SJCRH30 (cell line): ENCODE results near the gene PRKCA. TPM values are rescaled to one million over a fixed set of nuclear protein-coding genes. Genes with fewer than 3 reads are reported as not detected.

Experiments used
- DNase-seq, 2 experiments: peaks; one replicate each; pipeline ENCODE4 v3.0.0-alpha.2; 2015 to 2020
- H3K27ac ChIP-seq: fragments of 250-450 bp; sonication (Bioruptor Pico); 2 replicates; pipeline ENCODE4 v1.5.1; 2020; ENCODE audit warnings: mild to moderate bottlenecking, moderate library complexity
- H3K27me3 ChIP-seq: fragments of 250-450 bp; sonication (Bioruptor Pico); 2 replicates; pipeline ENCODE4 v1.5.1; 2020; ENCODE audit warnings: mild to moderate bottlenecking, moderate library complexity
- H3K36me3 ChIP-seq: fragments of 250-450 bp; sonication (Bioruptor Pico); 2 replicates; pipeline ENCODE4 v1.5.1; 2020; ENCODE audit warnings: mild to moderate bottlenecking, moderate library complexity
- H3K4me1 ChIP-seq: fragments of 250-450 bp; sonication (Bioruptor Pico); 2 replicates; pipeline ENCODE4 v1.5.1; 2020; ENCODE audit warnings: mild to moderate bottlenecking, moderate library complexity
- H3K4me3 ChIP-seq: fragments of 250-450 bp; sonication (Bioruptor Pico); 2 replicates; pipeline ENCODE4 v1.5.1; 2020; ENCODE audit warnings: mild to moderate bottlenecking, moderate library complexity
- H3K9me3 ChIP-seq: fragments of 250-450 bp; sonication (Bioruptor Pico); replicated peaks from 2 replicates; pipeline ENCODE4 v1.5.1; 2020; ENCODE audit warnings: mild to moderate bottlenecking, moderate library complexity
- total RNA-seq: library from RNA; depleted of rRNA; stranded (reverse); fragments of >200 nt; shearing (Covaris generic); gene quantifications from 2 replicates; pipeline ENCODE4 v1.2.3, GENCODE V29; 2014

PRKCA gene
- total RNA-seq, 1 experiment from 2014 or later = 24.7 TPM

- Histone ChIP-seq H3K27me3 (no peaks in the 10 kb centered on the region), H3K9me3 (no peaks in the 10 kb centered on the region), H3K4me3 (no peak overlapping the region), H3K36me3 (no peaks in the 10 kb centered on the region), H3K27ac (no peak overlapping the region), H3K4me1 (peaks cover 6% of the 10 kb centered on the region)
- DNase-seq = no peak
Observed at GRCh38 chr17:66548659-66549310, 246.4 kb downstream of the PRKCA start.

DNA sequence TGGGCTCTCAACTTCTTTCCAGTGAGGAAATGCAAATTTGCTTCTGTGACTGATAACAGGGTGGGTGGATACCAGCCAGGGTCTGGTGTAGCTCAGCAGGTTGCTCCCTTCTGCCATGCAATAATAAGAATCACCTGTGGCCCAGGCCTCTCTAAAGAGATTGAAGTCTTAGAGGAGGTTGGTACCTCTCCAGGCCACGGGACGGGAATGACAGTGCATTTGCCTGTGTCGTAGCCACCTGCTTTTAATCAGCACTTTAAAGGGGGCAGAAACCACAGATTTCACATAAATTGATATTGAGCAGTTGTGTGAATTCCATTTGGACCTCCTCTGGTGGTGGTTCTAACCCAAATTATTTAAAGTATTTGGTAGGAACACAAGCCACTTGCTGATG, 246.9 kb downstream of the PRKCA start:
- peak overlapping the region; percentile 8; the same call in 1 of the 2 replicates for H3K27ac ChIP-seq
- no peaks in the 10 kb centered on the region for H3K9me3 ChIP-seq
- H3K4me3 ChIP-seq = no peak overlapping the region
- DNase-seq = no peak
- peaks cover 6% of the 10 kb centered on the region for H3K4me1 ChIP-seq
- no peaks in the 10 kb centered on the region for H3K36me3 ChIP-seq
- no peaks in the 10 kb centered on the region for H3K27me3 ChIP-seq

- peaks cover 6% of the 10 kb centered on the region for H3K4me1 ChIP-seq
- no peak overlapping the region for H3K4me3 ChIP-seq
- peak overlapping the region; percentile 8; the same call in 1 of the 2 replicates for H3K27ac ChIP-seq
- no peaks in the 10 kb centered on the region for H3K36me3 ChIP-seq
- no peaks in the 10 kb centered on the region for H3K27me3 ChIP-seq
- H3K9me3 ChIP-seq = no peaks in the 10 kb centered on the region
- DNase-seq = no peak
Observed at GRCh38 chr17:66549731-66550207, 247.4 kb downstream of the PRKCA start.

GRCh38 chr17:66551839-66552238, 249.4 kb downstream of the PRKCA start:
- Histone ChIP-seq H3K4me3 (no peak overlapping the region), H3K4me1 (peaks cover 6% of the 10 kb centered on the region), H3K27me3 (no peaks in the 10 kb centered on the region), H3K27ac (no peak overlapping the region), H3K36me3 (no peaks in the 10 kb centered on the region), H3K9me3 (no peaks in the 10 kb centered on the region)
- DNase-seq = no peak

DNA sequence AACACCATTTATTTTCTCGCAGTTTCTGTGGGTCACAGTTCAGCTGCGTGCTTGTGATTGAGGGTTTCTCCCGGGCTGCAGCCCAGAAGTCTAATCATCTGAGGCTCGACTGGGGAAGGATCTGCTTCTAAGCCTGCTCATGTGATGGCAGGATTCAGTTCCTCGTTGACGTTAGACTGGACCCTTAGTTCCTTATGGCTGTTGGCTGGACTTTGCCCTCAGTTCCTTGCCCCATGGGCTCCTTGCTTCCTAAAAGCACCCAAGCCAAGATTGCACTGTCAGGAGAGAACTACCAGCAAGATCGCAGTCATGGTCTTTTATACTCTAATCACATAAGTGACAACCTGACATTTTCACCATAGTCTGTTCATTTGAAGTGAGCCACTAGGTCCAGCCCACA, 250.0 kb downstream of the PRKCA start:
- DNase-seq = no peak
- no peaks in the 10 kb centered on the region for H3K27me3 ChIP-seq

DNA sequence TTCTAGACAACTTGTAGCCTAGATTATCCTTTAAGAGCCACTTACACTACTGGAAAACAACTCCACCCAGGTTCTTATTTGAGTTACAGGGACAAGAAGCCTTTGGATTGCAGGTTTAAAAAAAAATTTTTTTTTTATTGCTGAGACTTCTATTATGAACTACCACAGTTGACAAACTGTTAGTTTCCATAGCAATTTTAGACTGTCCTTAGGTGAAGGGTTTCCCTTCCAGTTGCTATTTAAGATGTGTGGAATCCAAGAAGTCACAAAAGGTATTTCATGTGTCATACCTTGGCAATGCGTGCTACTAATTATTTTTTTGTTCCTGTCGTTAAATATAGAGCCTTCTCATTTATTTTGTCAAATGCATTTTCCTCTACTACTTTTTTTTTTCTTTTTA, 253.2 kb downstream of the PRKCA start:
- no peak for DNase-seq
- Histone ChIP-seq H3K4me1 (no peaks in the 10 kb centered on the region), H3K36me3 (no peaks in the 10 kb centered on the region), H3K27me3 (no peaks in the 10 kb centered on the region), H3K9me3 (no peaks in the 10 kb centered on the region), H3K4me3 (no peak overlapping the region), H3K27ac (no peak overlapping the region)

More for the DNA sequence above, 250.0 kb downstream of the PRKCA start:
- peaks cover 6% of the 10 kb centered on the region for H3K4me1 ChIP-seq
- no peaks in the 10 kb centered on the region for H3K36me3 ChIP-seq
- no peaks in the 10 kb centered on the region for H3K9me3 ChIP-seq
- H3K27ac ChIP-seq = no peak overlapping the region
- H3K4me3 ChIP-seq = no peak overlapping the region

DNA sequence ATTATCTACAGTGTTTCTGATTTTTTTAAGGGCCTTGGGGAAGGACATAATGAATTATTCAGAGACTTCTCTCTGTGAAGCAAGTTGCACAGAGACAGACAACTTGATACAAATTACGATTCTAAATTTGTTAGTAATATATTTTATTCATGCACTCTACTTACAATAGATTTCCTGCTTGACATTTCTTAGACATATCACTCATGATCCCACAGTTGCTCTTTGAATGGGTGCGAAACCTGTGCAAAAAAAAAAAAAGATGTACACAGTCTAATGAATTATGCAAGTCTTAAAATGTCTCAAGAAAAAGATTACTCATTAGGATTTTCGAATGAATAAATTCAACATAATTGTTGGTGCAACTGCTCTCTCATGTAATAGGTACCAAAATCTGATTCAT, 254.8 kb downstream of the PRKCA start:
- Histone ChIP-seq H3K4me3 (no peak overlapping the region), H3K4me1 (no peaks in the 10 kb centered on the region), H3K27me3 (no peaks in the 10 kb centered on the region), H3K36me3 (no peaks in the 10 kb centered on the region), H3K27ac (no peak overlapping the region), H3K9me3 (no peaks in the 10 kb centered on the region)
- DNase-seq = no peak

DNA sequence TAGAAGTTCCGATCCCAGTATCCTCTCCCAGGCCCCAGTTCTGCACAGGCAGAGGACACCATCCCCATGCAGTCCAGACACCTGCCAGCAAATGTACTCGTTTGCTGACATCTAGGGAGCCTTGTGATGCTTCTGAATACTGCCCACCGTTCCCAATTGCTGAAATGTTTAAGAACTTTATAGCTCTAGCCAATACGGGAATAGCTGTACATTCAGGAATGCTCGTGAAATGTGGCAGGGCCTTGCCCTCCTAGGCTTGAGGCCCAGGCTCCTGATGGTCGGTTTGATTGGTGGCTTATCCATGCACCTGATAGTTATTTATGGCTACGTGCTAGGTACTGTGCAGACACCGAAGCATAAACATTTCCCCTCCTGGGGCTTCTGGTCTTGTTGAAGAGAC, 255.5 kb downstream of the PRKCA start:
- Histone ChIP-seq H3K9me3 (no peaks in the 10 kb centered on the region), H3K27me3 (no peaks in the 10 kb centered on the region), H3K27ac (no peak overlapping the region), H3K4me1 (no peaks in the 10 kb centered on the region), H3K4me3 (no peak overlapping the region), H3K36me3 (no peaks in the 10 kb centered on the region)
- no peak for DNase-seq

DNA sequence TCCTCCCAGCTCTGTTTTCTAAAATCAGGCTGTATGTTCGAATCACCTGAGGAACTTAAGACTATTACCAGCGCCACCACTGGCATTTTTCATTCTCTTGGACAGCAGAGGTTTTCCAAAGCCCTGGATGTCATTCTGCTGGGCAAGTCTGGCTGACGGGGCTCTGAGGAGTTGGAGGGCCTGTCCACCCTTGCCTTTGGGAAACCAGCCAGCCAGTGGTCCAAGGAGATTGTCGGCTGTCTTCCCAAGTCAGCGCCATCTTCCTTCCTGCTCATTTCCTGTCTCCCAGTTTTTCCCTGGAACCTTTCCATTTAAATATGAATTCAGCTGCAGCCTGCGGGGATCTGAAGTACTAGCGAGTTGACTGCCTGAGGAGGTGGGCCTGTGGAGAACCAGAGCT, 258.3 kb downstream of the PRKCA start:
- no peak overlapping the region for H3K4me3 ChIP-seq
- DNase-seq = no peak
- H3K9me3 ChIP-seq = no peaks in the 10 kb centered on the region
- H3K27me3 ChIP-seq = no peaks in the 10 kb centered on the region
- H3K4me1 ChIP-seq = no peaks in the 10 kb centered on the region
- no peaks in the 10 kb centered on the region for H3K36me3 ChIP-seq
- no peak overlapping the region for H3K27ac ChIP-seq

- Histone ChIP-seq H3K9me3 (no peaks in the 10 kb centered on the region), H3K4me3 (no peak overlapping the region), H3K4me1 (no peaks in the 10 kb centered on the region), H3K27me3 (no peaks in the 10 kb centered on the region), H3K36me3 (no peaks in the 10 kb centered on the region), H3K27ac (no peak overlapping the region)
- no peak for DNase-seq
Observed at GRCh38 chr17:66562119-66562518, 259.7 kb downstream of the PRKCA start.

GRCh38 chr17:66564992-66565465, 262.6 kb downstream of the PRKCA start:
- no peak for DNase-seq
- Histone ChIP-seq H3K27ac (no peak overlapping the region), H3K36me3 (no peaks in the 10 kb centered on the region)

GRCh38 chr17:66567234-66568170, 265.1 kb downstream of the PRKCA start:
- DNase-seq = peak; percentile 67 to 84
- H3K9me3 ChIP-seq = peaks cover 5% of the 10 kb centered on the region; the same call in 1 of the 2 replicates

More at GRCh38 chr17:66564992-66565465, 262.6 kb downstream of the PRKCA start:
- no peaks in the 10 kb centered on the region for H3K27me3 ChIP-seq
- no peak overlapping the region for H3K4me3 ChIP-seq
- peaks cover 7% of the 10 kb centered on the region for H3K4me1 ChIP-seq
- H3K9me3 ChIP-seq = peaks cover 5% of the 10 kb centered on the region; the same call in 1 of the 2 replicates

GRCh38 chr17:66569572-66569971, 267.2 kb downstream of the PRKCA start:
- H3K4me1 ChIP-seq = peaks cover 26% of the 10 kb centered on the region
- H3K27me3 ChIP-seq = no peaks in the 10 kb centered on the region
- no peaks in the 10 kb centered on the region for H3K36me3 ChIP-seq
- peaks cover 5% of the 10 kb centered on the region; the same call in 1 of the 2 replicates for H3K9me3 ChIP-seq
- no peak for DNase-seq
- H3K27ac ChIP-seq = no peak overlapping the region
- no peak overlapping the region for H3K4me3 ChIP-seq

More at GRCh38 chr17:66567234-66568170, 265.1 kb downstream of the PRKCA start:
- no peaks in the 10 kb centered on the region for H3K36me3 ChIP-seq
- H3K4me3 ChIP-seq = no peak overlapping the region
- no peaks in the 10 kb centered on the region for H3K27me3 ChIP-seq
- H3K27ac ChIP-seq = no peak overlapping the region
- peaks cover 24% of the 10 kb centered on the region for H3K4me1 ChIP-seq

DNA sequence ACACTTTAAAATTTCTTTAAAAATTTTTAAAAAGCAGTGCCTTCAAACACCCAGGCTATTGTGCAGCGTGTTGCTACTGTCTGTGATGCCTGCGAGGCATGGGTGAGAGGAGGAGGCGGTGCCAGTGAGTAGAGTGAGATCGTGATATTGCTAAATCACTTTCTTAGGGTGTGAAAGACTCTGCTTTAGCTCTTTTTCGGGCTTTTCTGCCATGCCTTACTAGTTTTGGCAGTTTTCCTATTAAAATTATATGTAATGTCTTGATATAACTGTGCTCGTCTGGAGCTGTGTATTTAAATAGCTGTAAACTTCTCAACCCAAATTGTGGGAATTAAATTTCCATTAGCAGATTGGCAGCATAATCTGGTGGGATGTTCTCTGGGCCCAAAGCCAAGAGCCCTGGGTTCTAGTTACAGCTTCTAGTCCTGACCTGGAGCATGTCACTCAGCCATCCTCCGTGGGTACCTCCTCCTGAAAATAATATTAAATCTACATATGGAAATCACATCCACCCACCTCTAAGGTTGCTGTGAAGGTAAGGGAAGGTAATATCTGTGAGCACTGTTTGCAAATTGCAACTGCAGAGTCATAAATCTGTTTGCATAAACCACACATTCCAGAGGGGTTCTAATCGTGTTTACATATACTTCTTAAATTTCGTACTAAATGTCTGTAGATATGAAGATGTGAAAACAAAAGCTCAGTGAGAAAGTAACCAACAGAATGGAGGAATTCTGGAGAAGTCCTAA, 268.2 kb downstream of the PRKCA start:
- H3K36me3 ChIP-seq = no peaks in the 10 kb centered on the region
- peaks cover 5% of the 10 kb centered on the region; the same call in 1 of the 2 replicates for H3K9me3 ChIP-seq
- peak overlapping the region; percentile 11; the same call in 1 of the 2 replicates for H3K27ac ChIP-seq
- H3K4me1 ChIP-seq = peaks cover 26% of the 10 kb centered on the region
- H3K4me3 ChIP-seq = peak overlapping the region; percentile 6; the same call in 1 of the 2 replicates
- no peaks in the 10 kb centered on the region for H3K27me3 ChIP-seq
- peak; percentile 64 to 73 for DNase-seq
